SU-DHL-6 (cell line): ENCODE data around the gene TENT4A.

Experiments
- H2AFZ ChIP-seq: fragments of 200-600 bp; sonication (generic); 2 replicates; pipeline ENCODE4 v1.6.1; 2014; ENCODE audit warnings: low read depth, mild to moderate bottlenecking, moderate library complexity, mixed read lengths, antibody characterized with exemption, low read length; ENCODE audit not compliant: severe bottlenecking
- H3F3A ChIP-seq: fragments of 200-600 bp; shearing (Covaris generic); 2 replicates; pipeline ENCODE4 v1.6.0; 2016; ENCODE audit warnings: antibody characterized with exemption, mild to moderate bottlenecking; ENCODE audit not compliant: insufficient read depth
- H3K27ac ChIP-seq: fragments of 200-600 bp; sonication (generic); 2 replicates; pipeline ENCODE4 v1.5.1; 2016; ENCODE audit warnings: low read depth, mild to moderate bottlenecking, low read length, moderate library complexity, mixed read lengths
- H3K27me3 ChIP-seq: fragments of 200-600 bp; sonication (generic), shearing (Covaris generic); 2 replicates; pipeline ENCODE4 v1.6.0; 2014; ENCODE audit warnings: mild to moderate bottlenecking, low read length
- H3K36me3 ChIP-seq: fragments of 200-600 bp; sonication (generic); 2 replicates; pipeline ENCODE4 v1.6.1; 2014; ENCODE audit warnings: mild to moderate bottlenecking, low read length, mixed read lengths
- H3K4me2 ChIP-seq: fragments of 300-600, 200-600 bp; shearing (Covaris generic), sonication (generic); 2 replicates; pipeline ENCODE4 v1.6.0; 2014; ENCODE audit warnings: low read length, low read depth, mild to moderate bottlenecking; ENCODE audit not compliant: poor library complexity, severe bottlenecking
- H3K4me3 ChIP-seq: fragments of 200-600 bp; sonication (generic); 2 replicates; pipeline ENCODE4 v1.5.1; 2014; ENCODE audit warnings: antibody characterized with exemption, low read length, mild to moderate bottlenecking, mixed read lengths; ENCODE audit not compliant: insufficient read depth, poor library complexity, severe bottlenecking
- H3K79me2 ChIP-seq: fragments of 200-600 bp; sonication (generic); 2 replicates; pipeline ENCODE4 v1.6.1; 2014; ENCODE audit warnings: mild to moderate bottlenecking, low read length, moderate library complexity; ENCODE audit not compliant: insufficient read depth
- H3K9ac ChIP-seq: fragments of 200-600 bp; sonication (generic); 2 replicates; pipeline ENCODE4 v1.7.0; 2014; ENCODE audit warnings: mild to moderate bottlenecking, low read length
- H3K9me2 ChIP-seq: fragments of 200-600 bp; sonication (generic); replicated peaks from 2 replicates; pipeline ENCODE4 v1.6.1; 2014; ENCODE audit warnings: low read length; ENCODE audit not compliant: insufficient read depth
- H3K9me3 ChIP-seq: fragments of 200-600 bp; sonication (generic); 2 replicates; pipeline ENCODE4 v1.6.1; 2014; ENCODE audit warnings: low read length, mixed read lengths; ENCODE audit not compliant: insufficient read depth
- H4K20me1 ChIP-seq: fragments of 200-600 bp; sonication (generic); 2 replicates; pipeline ENCODE4 v1.6.1; 2014; ENCODE audit warnings: low read depth, mild to moderate bottlenecking, antibody characterized with exemption, low read length, moderate library complexity, mixed read lengths
- EZH2phosphoT487 ChIP-seq: fragments of 200-600 bp; sonication (generic), shearing (Covaris generic); conservative IDR thresholded peaks from 2 replicates; pipeline ENCODE4 v1.6.1; 2018; ENCODE audit warnings: mild to moderate bottlenecking, antibody characterized with exemption, low read length, moderate library complexity, mixed read lengths
- TF ChIP-seq, protein P1 (sequence below): fragments of 200-600 bp; sonication (generic); IDR thresholded peaks from one replicate; pipeline ENCODE4 v1.5.1; 2017; ENCODE audit warnings: antibody characterized with exemption, mild to moderate bottlenecking, low read length, moderate library complexity; ENCODE audit not compliant: insufficient read depth, poor library complexity, severe bottlenecking

TENT4A gene

DNA sequence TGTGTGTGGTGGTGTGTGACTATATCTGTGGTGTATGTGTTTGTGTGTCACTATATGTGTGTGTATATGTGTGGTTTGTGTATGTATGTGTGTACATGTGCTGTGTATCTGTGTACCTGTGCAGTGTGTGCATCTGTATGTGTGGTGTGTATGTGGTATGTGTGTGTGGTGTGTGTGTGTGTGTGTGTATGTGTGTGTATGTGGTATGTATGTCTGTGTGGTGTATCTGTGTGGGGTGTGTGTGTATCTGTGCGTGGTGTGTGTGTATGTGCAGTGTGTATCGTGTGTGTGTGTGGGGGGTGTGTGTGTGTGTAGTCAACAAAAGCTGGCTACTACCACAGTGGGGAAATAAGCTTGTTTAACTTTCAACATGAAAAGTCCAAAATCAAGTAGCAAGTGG, 31.6 kb upstream of the TENT4A start:
- no peak overlapping the region for H3K4me2 ChIP-seq
- no peaks in the 10 kb centered on the region for H3K9me3 ChIP-seq
- no peaks in the 10 kb centered on the region for H3F3A ChIP-seq
- TF ChIP-seq EZH2phosphoT487, result no peak
- TF ChIP-seq, protein P1, sequence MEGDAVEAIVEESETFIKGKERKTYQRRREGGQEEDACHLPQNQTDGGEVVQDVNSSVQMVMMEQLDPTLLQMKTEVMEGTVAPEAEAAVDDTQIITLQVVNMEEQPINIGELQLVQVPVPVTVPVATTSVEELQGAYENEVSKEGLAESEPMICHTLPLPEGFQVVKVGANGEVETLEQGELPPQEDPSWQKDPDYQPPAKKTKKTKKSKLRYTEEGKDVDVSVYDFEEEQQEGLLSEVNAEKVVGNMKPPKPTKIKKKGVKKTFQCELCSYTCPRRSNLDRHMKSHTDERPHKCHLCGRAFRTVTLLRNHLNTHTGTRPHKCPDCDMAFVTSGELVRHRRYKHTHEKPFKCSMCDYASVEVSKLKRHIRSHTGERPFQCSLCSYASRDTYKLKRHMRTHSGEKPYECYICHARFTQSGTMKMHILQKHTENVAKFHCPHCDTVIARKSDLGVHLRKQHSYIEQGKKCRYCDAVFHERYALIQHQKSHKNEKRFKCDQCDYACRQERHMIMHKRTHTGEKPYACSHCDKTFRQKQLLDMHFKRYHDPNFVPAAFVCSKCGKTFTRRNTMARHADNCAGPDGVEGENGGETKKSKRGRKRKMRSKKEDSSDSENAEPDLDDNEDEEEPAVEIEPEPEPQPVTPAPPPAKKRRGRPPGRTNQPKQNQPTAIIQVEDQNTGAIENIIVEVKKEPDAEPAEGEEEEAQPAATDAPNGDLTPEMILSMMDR, result no peak
- no peak overlapping the region for H2AFZ ChIP-seq
- H4K20me1 ChIP-seq, result no peaks in the 10 kb centered on the region
- no peaks in the 10 kb centered on the region for H3K27me3 ChIP-seq
- no peaks in the 10 kb centered on the region for H3K36me3 ChIP-seq
- H3K79me2 ChIP-seq, result no peaks in the 10 kb centered on the region
- H3K27ac ChIP-seq, result no peak overlapping the region
- no peak overlapping the region for H3K4me3 ChIP-seq
- H3K9me2 ChIP-seq, result no peaks in the 10 kb centered on the region
- H3K9ac ChIP-seq, result no peak overlapping the region

DNA sequence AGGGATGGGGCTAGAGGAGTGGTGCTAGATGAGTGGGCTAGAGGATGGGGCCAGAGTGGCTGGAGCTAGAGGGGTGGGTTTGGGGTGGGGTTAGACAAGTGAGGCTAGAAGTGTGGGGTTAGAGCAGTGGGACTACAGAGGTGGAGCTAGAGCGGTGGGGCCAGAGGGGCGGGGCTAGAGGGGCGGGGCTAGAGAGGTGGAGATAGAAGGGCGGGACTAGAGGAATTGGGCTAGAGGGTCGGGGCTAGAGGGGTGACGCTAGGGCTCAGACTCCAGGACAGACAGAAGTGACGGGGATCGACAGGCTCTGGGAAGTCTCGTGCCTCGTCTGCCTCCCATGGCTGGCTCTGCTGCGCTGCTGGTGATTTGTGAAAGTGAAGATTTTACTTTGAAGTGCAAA, 31.0 kb upstream of the TENT4A start:
- no peaks in the 10 kb centered on the region for H3K9me2 ChIP-seq
- H3F3A ChIP-seq, result no peaks in the 10 kb centered on the region
- no peaks in the 10 kb centered on the region for H3K27me3 ChIP-seq
- H3K9ac ChIP-seq, result no peak overlapping the region
- no peak overlapping the region for H3K27ac ChIP-seq
- no peaks in the 10 kb centered on the region for H3K79me2 ChIP-seq
- H3K36me3 ChIP-seq, result no peaks in the 10 kb centered on the region
- no peaks in the 10 kb centered on the region for H3K9me3 ChIP-seq
- TF ChIP-seq, protein P1, result no peak
- TF ChIP-seq EZH2phosphoT487, result no peak
- H3K4me3 ChIP-seq, result no peak overlapping the region
- no peaks in the 10 kb centered on the region for H4K20me1 ChIP-seq
- no peak overlapping the region for H3K4me2 ChIP-seq
- no peak overlapping the region for H2AFZ ChIP-seq

DNA sequence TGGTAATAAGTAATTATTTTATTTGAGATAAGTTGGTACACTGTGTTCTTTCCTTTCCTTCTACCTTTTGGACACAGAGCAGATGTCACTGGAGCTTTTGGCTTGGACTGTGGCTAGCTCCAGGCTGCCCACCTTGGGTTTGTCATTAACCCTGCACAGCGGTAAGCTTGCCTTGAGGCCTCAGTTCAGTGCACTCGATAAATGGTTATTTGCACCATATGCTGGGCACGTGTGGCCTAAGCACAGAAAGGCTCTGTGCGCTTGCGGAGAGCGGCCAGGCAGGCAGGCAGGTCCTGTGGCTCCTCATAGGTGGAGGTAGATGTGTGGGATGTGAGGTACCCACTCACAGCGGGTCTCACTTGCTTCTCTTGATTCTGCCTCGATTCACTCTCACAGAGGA, 30.0 kb upstream of the TENT4A start:
- no peaks in the 10 kb centered on the region for H3F3A ChIP-seq
- no peaks in the 10 kb centered on the region for H3K9me3 ChIP-seq
- H2AFZ ChIP-seq, result no peak overlapping the region
- H3K4me3 ChIP-seq, result no peak overlapping the region
- H3K36me3 ChIP-seq, result no peaks in the 10 kb centered on the region
- TF ChIP-seq, protein P1, result no peak
- no peak for TF ChIP-seq EZH2phosphoT487
- no peak overlapping the region for H3K9ac ChIP-seq
- no peak overlapping the region for H3K27ac ChIP-seq
- H3K27me3 ChIP-seq, result no peaks in the 10 kb centered on the region
- no peaks in the 10 kb centered on the region for H3K79me2 ChIP-seq
- no peaks in the 10 kb centered on the region for H4K20me1 ChIP-seq
- no peak overlapping the region for H3K4me2 ChIP-seq
- H3K9me2 ChIP-seq, result no peaks in the 10 kb centered on the region

DNA sequence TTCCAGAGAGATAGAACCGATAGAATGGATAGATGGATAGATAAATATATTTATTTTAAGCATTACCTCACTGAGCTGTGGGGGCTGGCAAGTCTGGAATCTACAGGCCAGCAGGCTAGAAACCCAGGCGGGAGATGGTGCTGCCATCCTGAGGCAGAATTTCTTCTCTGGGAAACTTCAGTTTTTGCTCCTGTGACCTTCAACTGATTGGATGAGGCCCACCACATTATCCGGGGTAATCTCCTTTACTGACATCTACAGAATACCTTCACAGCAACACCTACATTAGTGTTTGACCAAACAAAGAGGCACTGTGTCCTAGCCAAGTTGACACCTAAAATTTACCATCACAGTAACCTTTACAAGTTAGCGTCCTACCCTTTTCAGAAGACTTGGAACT, 29.2 kb upstream of the TENT4A start:
- Histone ChIP-seq H3K36me3 (no peaks in the 10 kb centered on the region), H4K20me1 (no peaks in the 10 kb centered on the region), H3F3A (no peaks in the 10 kb centered on the region), H2AFZ (no peak overlapping the region), H3K9me3 (no peaks in the 10 kb centered on the region), H3K4me2 (no peak overlapping the region), H3K79me2 (no peaks in the 10 kb centered on the region), H3K9ac (no peak overlapping the region), H3K27me3 (no peaks in the 10 kb centered on the region), H3K4me3 (no peak overlapping the region), H3K27ac (no peak overlapping the region), H3K9me2 (no peaks in the 10 kb centered on the region)
- TF ChIP-seq, protein P1, result no peak
- no peak for TF ChIP-seq EZH2phosphoT487
